GM21786 (cell line): ENCODE data around the gene MIA3.

Source experiments
- ATAC-seq: cut with Tn5 transposase; IDR thresholded peaks from one replicate; pipeline ENCODE4 v1.9.1; 2021; ENCODE audit not compliant: unreplicated experiment

Gene MIA3

GRCh38 chr1:222716393-222716792, 98.5 kb downstream of the MIA3 start:
- no peak for ATAC-seq
